ENCODE measurements around the gene DDA1.
A peak's percentile ranks its signal among the peaks of the same experiment; 100 is the strongest.

DDA1 gene

GRCh38 chr19:17309965-17310461, 650 bp downstream of the DDA1 start:
- H3K27ac ChIP-seq (replicated peaks), result peak overlapping the region; percentile 64
- peak overlapping the region; percentile 98 for H3K4me3 ChIP-seq (replicated peaks; ENCODE audit: insufficient read depth, low read length)
- H3K27me3 ChIP-seq (ENCODE audit: insufficient read depth, poor library complexity, severe bottlenecking), result no peaks in the 10 kb centered on the region
- peak; percentile 86 for TF ChIP-seq GABPA (IDR thresholded peaks at IDR 0.05; ENCODE audit: low read depth)
- TF ChIP-seq, protein P1, sequence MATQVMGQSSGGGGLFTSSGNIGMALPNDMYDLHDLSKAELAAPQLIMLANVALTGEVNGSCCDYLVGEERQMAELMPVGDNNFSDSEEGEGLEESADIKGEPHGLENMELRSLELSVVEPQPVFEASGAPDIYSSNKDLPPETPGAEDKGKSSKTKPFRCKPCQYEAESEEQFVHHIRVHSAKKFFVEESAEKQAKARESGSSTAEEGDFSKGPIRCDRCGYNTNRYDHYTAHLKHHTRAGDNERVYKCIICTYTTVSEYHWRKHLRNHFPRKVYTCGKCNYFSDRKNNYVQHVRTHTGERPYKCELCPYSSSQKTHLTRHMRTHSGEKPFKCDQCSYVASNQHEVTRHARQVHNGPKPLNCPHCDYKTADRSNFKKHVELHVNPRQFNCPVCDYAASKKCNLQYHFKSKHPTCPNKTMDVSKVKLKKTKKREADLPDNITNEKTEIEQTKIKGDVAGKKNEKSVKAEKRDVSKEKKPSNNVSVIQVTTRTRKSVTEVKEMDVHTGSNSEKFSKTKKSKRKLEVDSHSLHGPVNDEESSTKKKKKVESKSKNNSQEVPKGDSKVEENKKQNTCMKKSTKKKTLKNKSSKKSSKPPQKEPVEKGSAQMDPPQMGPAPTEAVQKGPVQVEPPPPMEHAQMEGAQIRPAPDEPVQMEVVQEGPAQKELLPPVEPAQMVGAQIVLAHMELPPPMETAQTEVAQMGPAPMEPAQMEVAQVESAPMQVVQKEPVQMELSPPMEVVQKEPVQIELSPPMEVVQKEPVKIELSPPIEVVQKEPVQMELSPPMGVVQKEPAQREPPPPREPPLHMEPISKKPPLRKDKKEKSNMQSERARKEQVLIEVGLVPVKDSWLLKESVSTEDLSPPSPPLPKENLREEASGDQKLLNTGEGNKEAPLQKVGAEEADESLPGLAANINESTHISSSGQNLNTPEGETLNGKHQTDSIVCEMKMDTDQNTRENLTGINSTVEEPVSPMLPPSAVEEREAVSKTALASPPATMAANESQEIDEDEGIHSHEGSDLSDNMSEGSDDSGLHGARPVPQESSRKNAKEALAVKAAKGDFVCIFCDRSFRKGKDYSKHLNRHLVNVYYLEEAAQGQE (IDR thresholded peaks at IDR 0.05; ENCODE audit: insufficient replicate concordance, low read depth), result no peak
- no peak for DNase-seq (ENCODE audit: low read depth in 1 of 2, low spot score in 1 of 2)

DNA sequence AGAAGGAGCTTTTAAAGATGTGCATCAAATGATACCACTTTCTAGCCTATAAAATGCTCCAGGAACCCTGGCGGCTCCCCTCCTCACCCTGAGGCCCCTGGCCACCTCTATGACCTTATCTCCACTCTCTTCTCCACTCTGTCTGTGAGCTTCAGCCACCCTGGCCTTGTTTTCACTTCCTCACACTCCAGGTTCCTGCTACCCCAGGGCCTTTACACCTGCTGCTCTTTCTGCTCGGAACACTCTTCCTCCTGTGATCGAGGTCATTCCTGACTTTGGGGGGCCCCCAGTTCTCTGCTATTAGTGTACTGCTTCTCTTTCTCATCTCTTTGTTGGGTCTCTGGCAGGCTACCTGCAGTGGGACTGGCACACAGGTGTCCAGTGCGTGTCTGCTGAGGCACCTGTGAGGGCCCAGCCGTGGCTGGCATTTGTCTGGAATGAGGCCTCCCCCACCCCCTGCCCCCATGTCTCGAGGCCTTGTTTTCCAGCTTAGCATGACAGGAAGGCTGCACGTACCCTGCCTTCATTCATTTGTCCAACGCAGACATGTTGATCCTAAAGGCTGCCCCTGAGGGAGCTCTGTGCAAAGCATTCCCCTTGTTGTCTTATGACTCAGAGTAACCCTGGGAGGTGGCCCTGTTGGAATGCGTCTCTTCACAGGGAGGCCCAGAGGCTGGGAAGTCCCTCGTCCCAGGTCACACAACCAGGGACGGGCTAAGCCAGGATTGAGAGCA, 2.3 kb downstream of the DDA1 start:
- no peaks in the 10 kb centered on the region for H3K27me3 ChIP-seq (ENCODE audit: insufficient read depth, poor library complexity, severe bottlenecking)
- H3K4me3 ChIP-seq (replicated peaks; ENCODE audit: insufficient read depth, low read length), result no peak overlapping the region
- DNase-seq (ENCODE audit: low read depth in 1 of 2, low spot score in 1 of 2), result no peak
- H3K27ac ChIP-seq (replicated peaks), result no peak overlapping the region
- TF ChIP-seq POLR2AphosphoS5 (IDR thresholded peaks at IDR 0.05; ENCODE audit: low read depth) (no peak), GABPA (IDR thresholded peaks at IDR 0.05; ENCODE audit: low read depth) (no peak), SPI1 (IDR thresholded peaks at IDR 0.05; ENCODE audit: borderline replicate concordance, low read depth) (no peak), CTCF (IDR thresholded peaks at IDR 0.05; ENCODE audit: insufficient read depth, low read length) (no peak)
- TF ChIP-seq, protein P1 (IDR thresholded peaks at IDR 0.05; ENCODE audit: insufficient replicate concordance, low read depth), result no peak

DNA sequence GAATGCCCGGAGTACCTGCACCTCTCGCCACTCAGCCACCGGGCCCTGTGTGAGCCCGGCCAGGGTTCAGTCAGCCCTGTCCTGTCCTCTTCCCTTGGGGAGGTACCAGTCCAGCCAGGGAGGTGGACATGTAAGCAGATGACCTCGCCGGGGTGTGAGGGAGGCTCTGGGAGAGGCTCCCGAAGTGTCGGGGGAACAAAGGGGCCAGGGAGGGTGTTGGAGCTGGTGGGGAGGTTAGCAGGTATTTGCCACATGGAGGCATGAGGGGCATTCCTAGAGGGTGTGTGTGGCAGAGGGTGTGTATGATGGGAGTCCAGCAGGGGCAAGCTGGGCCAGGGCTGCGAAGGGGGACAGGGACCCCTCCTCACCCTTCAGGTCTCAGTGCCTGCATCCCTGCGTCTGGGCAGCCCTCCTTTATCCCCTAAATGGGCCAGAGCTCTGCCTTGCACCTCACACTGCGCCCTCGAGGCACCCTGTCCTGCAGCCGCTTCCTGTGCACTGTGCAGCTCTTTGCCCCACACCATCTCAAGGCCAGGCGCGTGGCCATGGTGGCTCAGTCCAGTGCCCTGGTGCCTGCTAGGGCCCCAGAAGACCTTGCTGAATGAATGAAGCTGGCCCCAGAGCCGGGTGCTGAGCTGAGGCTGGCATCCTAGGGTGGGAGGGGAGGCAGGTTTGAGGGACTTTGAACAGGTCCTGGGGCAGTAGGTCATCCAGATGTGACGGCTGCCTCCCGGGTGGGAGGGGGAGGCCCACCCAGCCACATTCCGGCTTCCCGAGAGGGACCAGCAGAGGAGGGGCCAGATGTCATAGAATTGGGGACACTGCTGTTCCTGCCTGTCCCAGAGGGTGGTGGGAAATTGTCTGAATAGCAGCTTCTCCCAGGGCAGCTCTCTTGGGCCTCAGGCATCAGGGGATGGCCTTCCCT, 3.1 kb downstream of the DDA1 start:
- TF ChIP-seq SPI1 (IDR thresholded peaks at IDR 0.05; ENCODE audit: borderline replicate concordance, low read depth) (no peak), CTCF (IDR thresholded peaks at IDR 0.05; ENCODE audit: insufficient read depth, low read length) (no peak), POLR2AphosphoS5 (IDR thresholded peaks at IDR 0.05; ENCODE audit: low read depth) (no peak), GABPA (IDR thresholded peaks at IDR 0.05; ENCODE audit: low read depth) (no peak)
- TF ChIP-seq, protein P1 (IDR thresholded peaks at IDR 0.05; ENCODE audit: insufficient replicate concordance, low read depth), result no peak
- DNase-seq (ENCODE audit: low read depth in 1 of 2, low spot score in 1 of 2), result no peak
- H3K4me3 ChIP-seq (replicated peaks; ENCODE audit: insufficient read depth, low read length), result no peak overlapping the region
- H3K27me3 ChIP-seq (ENCODE audit: insufficient read depth, poor library complexity, severe bottlenecking), result no peaks in the 10 kb centered on the region
- H3K27ac ChIP-seq (replicated peaks), result no peak overlapping the region

Measured in HL-60 (cell line).